ENCODE results near the gene SCG2.
A peak's percentile ranks its signal among the peaks of the same experiment; 100 is the strongest.

SCG2 gene

GRCh38 chr2:223570784-223571183, 31.4 kb downstream of the SCG2 start:
- DNase-seq (ENCODE audit: low read depth in 2 of 2) = no peak
- no peak overlapping the region for H3K4me3 ChIP-seq (replicated peaks in 1 of 2; ENCODE audit: low read depth in 2 of 2, low read length in 2 of 2)
- TF ChIP-seq CTCF (IDR thresholded peaks at IDR 0.05; ENCODE audit: low read depth, low read length) = no peak

GRCh38 chr2:223566396-223566795, 35.8 kb downstream of the SCG2 start:
- H3K4me3 ChIP-seq (replicated peaks in 1 of 2; ENCODE audit: low read depth in 2 of 2, low read length in 2 of 2) = no peak overlapping the region
- no peak for DNase-seq (ENCODE audit: low read depth in 2 of 2)
- no peak for TF ChIP-seq CTCF (IDR thresholded peaks at IDR 0.05; ENCODE audit: low read depth, low read length)

GRCh38 chr2:223563462-223563861, 38.7 kb downstream of the SCG2 start:
- TF ChIP-seq CTCF (IDR thresholded peaks at IDR 0.05; ENCODE audit: low read depth, low read length) = no peak
- no peak overlapping the region for H3K4me3 ChIP-seq (replicated peaks in 1 of 2; ENCODE audit: low read depth in 2 of 2, low read length in 2 of 2)
- peak; percentile 64 to 86 for DNase-seq (ENCODE audit: low read depth in 2 of 2)

GRCh38 chr2:223562078-223562477, 40.1 kb downstream of the SCG2 start:
- no peak overlapping the region for H3K4me3 ChIP-seq (replicated peaks in 1 of 2; ENCODE audit: low read depth in 2 of 2, low read length in 2 of 2)
- no peak for DNase-seq (ENCODE audit: low read depth in 2 of 2)
- TF ChIP-seq CTCF (IDR thresholded peaks at IDR 0.05; ENCODE audit: low read depth, low read length) = no peak

- peak in 1 of 2 donors; percentile 18 for DNase-seq (ENCODE audit: low read depth in 2 of 2)
- H3K4me3 ChIP-seq (replicated peaks in 1 of 2; ENCODE audit: low read depth in 2 of 2, low read length in 2 of 2) = no peak overlapping the region
- no peak for TF ChIP-seq CTCF (IDR thresholded peaks at IDR 0.05; ENCODE audit: low read depth, low read length)
These were observed 41.3 kb downstream of the SCG2 start for GRCh38 chr2:223560749-223561435.

GRCh38 chr2:223558970-223559369, 43.2 kb downstream of the SCG2 start:
- DNase-seq (ENCODE audit: low read depth in 2 of 2) = no peak
- TF ChIP-seq CTCF (IDR thresholded peaks at IDR 0.05; ENCODE audit: low read depth, low read length) = no peak
- H3K4me3 ChIP-seq (replicated peaks in 1 of 2; ENCODE audit: low read depth in 2 of 2, low read length in 2 of 2) = no peak overlapping the region

DNA sequence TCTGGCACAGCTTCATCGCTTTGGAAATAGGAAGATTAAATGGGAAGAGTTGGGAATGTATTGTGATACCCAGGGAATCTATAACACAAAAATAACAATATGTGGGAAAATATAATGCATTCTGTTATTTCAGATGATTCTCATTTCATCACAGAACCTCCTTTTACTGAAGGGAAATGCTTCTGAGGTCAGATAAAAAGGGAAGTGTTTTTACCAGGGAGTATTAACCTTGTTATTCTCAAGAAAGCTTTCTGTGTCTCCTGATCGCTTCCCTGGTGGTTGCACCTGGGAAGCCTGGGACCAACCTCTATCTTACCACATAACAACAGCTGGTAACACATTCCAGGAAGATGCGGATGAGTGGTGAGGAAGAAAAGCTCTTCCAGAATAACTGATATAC, 47.2 kb downstream of the SCG2 start:
- no peak overlapping the region for H3K4me3 ChIP-seq (replicated peaks in 1 of 2; ENCODE audit: low read depth in 2 of 2, low read length in 2 of 2)
- TF ChIP-seq CTCF (IDR thresholded peaks at IDR 0.05; ENCODE audit: low read depth, low read length) = no peak
- DNase-seq (ENCODE audit: low read depth in 2 of 2) = no peak
